Stomach (tissue), 9 donors: ENCODE results near the gene PPP2R5C. TPM values are rescaled to one million over a fixed set of nuclear protein-coding genes. Genes with fewer than 3 reads are reported as not detected.

Experiments
- DNase-seq, 2 donors: peaks; one replicate each; pipeline versions ENCODE4 v3.0.0 to v3.0.0-alpha.2; 2013 to 2019
- H3K27ac ChIP-seq, 5 donors: fragments of 200-600 bp in 4 of 5; sonication (generic) in 4 of 5; one replicate each; pipeline ENCODE4 v1.5.1; 2013 to 2019; ENCODE audit warnings: mild to moderate bottlenecking in 1 of 5, moderate library complexity in 1 of 5
- H3K27me3 ChIP-seq, 3 donors: fragments of 200-600 bp; sonication (generic); one replicate each; pipeline ENCODE4 v1.5.1; 2017 to 2019; ENCODE audit warnings: mixed run types in 1 of 3
- H3K36me3 ChIP-seq, 4 donors: fragments of 200-600 bp; sonication (generic); 1 replicate in 3 of 4; 2 replicates in 1 of 4; pipeline ENCODE4 v1.5.1; 2016 to 2019
- H3K4me1 ChIP-seq, 4 donors: fragments of 200-600 bp; sonication (generic); one replicate each; pipeline ENCODE4 v1.5.1; 2016 to 2019
- H3K4me3 ChIP-seq, 4 donors: fragments of 200-600 bp; sonication (generic) in 3 of 4; one replicate each; pipeline ENCODE4 v1.5.1; 2016 to 2019; ENCODE audit warnings: mild to moderate bottlenecking in 1 of 4
- H3K9me3 ChIP-seq, 4 donors: fragments of 200-600 bp; sonication (generic); one replicate each; pipeline ENCODE4 v1.5.1; 2016 to 2019
- EP300 ChIP-seq: sonication (generic); formaldehyde crosslinking; IDR thresholded peaks from one replicate; pipeline ENCODE4 v1.6.1; 2017; ENCODE audit warnings: antibody characterized with exemption
- POLR2A ChIP-seq, 4 donors: fragments of 450-650 bp; IDR thresholded peaks; one replicate each; pipeline ENCODE4 v1.6.1; 2016; ENCODE audit warnings: antibody characterized with exemption in 4 of 4, control low read depth in 2 of 4, mild to moderate bottlenecking in 1 of 4, moderate library complexity in 1 of 4
- POLR2AphosphoS5 ChIP-seq, 3 donors: sonication (generic); formaldehyde crosslinking; IDR thresholded peaks; one replicate each; pipeline ENCODE4 v1.6.1; 2016; ENCODE audit warnings: antibody characterized with exemption in 3 of 3
- WGBS, 5 donors: extraction: QIAGEN DNeasy Blood & Tissue Kit in 3 of 5; methylation state at CpG; one replicate each; pipeline versions ENCODE4 v1.1.5 to v1.1.7; 2013 to 2018; 5-methylcytosine and 5-hydroxymethylcytosine counted together
- intact Hi-C: fragments of 100-400 bp; cut with DNase I; formaldehyde crosslinking; loops from one replicate; pipeline ENCODE4 v1.15.1; 2023; ENCODE audit warnings: low total_unique reads
- polyA plus RNA-seq, 3 donors: library from polyadenylated mRNA; stranded (reverse); fragments of 200-250 nt; gene quantifications; one replicate each; pipeline ENCODE4 v1.2.3, GENCODE V29; 2013
- total RNA-seq, 5 donors: library from RNA; depleted of rRNA; stranded (reverse); fragments of >200 nt; gene quantifications; one replicate each; pipeline versions ENCODE4 v1.1.0 to v1.2.3, GENCODE V29; 2014 to 2016
- TF ChIP-seq, protein P1 (sequence below), 7 experiments: fragments of 450-650 bp in 4 of 7; fragments of 200-600 bp in 3 of 7; sonication (generic) in 3 of 7; IDR thresholded peaks; one replicate each; pipeline ENCODE4 v1.5.1; 2016 to 2019; ENCODE audit warnings: antibody characterized with exemption in 7 of 7, control low read depth in 2 of 7, mild to moderate bottlenecking in 1 of 7
- donor health status: healthy with polysubstance abuse.
- donor health status: Bipolar disorder and iron deficiency.
- donor health status: healthy.

The PPP2R5C gene
- total and polyA plus RNA-seq, 8 donors = 19.7 to 175 (median 89.6) TPM

DNA sequence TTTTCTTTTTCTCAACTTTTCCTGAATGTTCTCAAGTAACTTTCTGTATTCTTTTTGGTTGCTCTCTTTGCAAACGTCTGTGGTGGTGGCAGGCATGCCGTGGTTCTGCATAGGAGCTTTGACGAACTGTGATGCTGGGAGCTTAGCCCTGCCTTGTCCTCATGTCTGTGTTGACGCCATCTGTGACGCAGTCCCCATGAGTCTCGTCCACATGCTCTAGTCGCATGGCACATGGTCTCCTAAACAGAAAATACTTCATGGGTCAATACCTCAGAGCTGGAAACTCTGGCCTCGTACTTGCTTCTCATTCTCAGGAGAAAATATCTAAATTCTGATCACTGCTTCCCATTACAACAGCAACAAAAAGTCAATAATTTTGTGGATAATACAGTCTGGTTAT lies 152.6 kb downstream of the PPP2R5C start:
- H3K9me3 ChIP-seq = no peaks in the 10 kb centered on the region
- no peaks in the 10 kb centered on the region for H3K27me3 ChIP-seq
- no peak overlapping the region for H3K4me3 ChIP-seq
- H3K4me1 ChIP-seq = no peaks in the 10 kb centered on the region
- intact Hi-C loops = no loop called here
- no peak for DNase-seq
- peaks cover 17 to 91% (median 86%) of the 10 kb centered on the region in 4 donors for H3K36me3 ChIP-seq
- H3K27ac ChIP-seq = no peak overlapping the region
- TF ChIP-seq, protein P1, sequence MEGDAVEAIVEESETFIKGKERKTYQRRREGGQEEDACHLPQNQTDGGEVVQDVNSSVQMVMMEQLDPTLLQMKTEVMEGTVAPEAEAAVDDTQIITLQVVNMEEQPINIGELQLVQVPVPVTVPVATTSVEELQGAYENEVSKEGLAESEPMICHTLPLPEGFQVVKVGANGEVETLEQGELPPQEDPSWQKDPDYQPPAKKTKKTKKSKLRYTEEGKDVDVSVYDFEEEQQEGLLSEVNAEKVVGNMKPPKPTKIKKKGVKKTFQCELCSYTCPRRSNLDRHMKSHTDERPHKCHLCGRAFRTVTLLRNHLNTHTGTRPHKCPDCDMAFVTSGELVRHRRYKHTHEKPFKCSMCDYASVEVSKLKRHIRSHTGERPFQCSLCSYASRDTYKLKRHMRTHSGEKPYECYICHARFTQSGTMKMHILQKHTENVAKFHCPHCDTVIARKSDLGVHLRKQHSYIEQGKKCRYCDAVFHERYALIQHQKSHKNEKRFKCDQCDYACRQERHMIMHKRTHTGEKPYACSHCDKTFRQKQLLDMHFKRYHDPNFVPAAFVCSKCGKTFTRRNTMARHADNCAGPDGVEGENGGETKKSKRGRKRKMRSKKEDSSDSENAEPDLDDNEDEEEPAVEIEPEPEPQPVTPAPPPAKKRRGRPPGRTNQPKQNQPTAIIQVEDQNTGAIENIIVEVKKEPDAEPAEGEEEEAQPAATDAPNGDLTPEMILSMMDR (IDR thresholded peaks at IDR 0.05) = no peak
- TF ChIP-seq POLR2AphosphoS5 (IDR thresholded peaks at IDR 0.05) = no peak
- no peak for TF ChIP-seq EP300
- TF ChIP-seq POLR2A (IDR thresholded peaks at IDR 0.05) = no peak
- WGBS, 5 donors = 89 to 95% (median 94%) methylated on average over 8 of the region's 8 CpGs

DNA sequence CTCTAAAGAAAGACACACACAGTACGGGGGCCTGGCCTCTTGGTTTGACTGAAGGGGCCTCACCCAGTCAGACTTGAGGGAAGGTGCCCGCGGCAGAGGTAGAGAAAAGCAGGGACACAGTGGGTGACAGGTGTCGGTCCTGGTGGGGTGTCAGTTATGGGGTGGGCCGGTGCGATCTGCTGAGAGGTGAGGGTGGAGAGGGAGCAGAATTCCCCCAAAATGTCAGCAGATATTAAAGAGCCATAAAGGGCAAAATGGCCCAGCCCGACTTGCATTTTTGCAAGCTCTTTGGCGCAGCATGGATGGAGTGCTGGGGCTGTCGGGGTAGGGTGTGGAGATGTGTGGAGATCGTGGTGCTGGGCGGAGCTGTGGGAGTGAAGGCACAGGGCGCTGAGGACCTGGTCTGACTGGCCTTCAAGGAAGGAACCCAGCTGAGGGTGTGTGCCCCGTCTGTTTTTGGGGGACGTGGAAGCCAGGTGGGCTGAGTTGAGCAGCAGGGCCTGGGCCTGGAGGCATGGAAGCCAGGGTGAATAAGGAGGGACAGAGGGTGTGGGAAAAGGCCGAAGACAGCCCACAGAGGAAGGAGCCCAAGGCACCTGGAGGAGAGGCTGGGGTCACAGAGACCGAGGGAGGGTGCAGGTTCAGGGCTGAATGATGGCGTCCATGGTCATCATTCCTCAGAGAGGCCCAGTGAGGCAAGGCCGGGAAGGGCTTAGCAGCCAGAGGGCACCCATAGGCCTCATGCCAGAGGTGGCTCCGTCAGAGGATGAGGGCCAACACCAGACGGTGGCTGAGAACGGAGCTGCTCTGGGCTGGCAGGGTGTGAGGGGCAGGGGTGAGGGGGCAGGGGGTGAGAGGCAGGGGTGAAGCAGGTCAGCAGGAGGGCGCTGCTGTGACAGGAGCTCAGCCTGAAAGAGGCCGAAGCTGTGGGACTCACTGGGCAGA lies 154.6 kb downstream of the PPP2R5C start:
- Histone ChIP-seq H3K27ac (peak overlapping the region in 1 of 5 donors; percentile 16), H3K4me1 (no peaks in the 10 kb centered on the region), H3K27me3 (no peaks in the 10 kb centered on the region), H3K9me3 (no peaks in the 10 kb centered on the region), H3K36me3 (peaks cover 16 to 88% (median 84%) of the 10 kb centered on the region in 4 donors), H3K4me3 (no peak overlapping the region)
- WGBS, 5 donors = 90 to 96% (median 95%) methylated on average over 22 to 23 of the region's 23 CpGs
- intact Hi-C loops = no loop called here
- TF ChIP-seq, protein P1 (IDR thresholded peaks at IDR 0.05) = no peak
- TF ChIP-seq POLR2AphosphoS5 (IDR thresholded peaks at IDR 0.05) (no peak), POLR2A (IDR thresholded peaks at IDR 0.05) (no peak), EP300 (no peak)
- no peak for DNase-seq

DNA sequence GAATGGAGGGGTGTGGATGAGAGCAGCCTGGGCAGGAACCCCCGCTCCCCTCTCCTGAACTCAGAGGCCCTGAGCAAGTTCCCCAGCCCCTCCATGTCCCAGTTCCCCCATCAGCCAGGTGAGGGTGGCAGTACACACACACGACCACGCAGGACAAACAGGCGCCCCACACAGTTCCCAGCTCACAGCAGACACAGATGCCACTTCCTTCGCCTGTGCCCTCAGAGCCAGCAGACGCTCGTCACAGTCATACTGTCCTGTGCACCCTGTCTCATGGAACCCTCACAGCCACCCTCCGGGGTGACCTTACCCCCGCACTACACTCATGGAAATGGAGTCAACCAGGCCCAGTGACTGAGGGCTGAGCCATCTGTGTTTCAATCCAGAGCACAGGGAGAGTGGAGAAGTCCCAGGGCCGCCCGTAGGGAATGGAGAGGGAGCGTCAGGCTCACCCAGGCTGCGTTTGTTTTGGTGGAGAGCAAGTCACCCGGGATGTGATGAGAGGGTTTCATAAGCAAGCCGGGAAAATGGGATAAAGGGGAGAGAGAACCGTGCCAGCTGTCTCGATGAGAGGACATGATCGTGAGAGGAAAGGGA lies 155.4 kb downstream of the PPP2R5C start:
- peak overlapping the region in 1 of 5 donors; percentile 16 for H3K27ac ChIP-seq
- no peak overlapping the region for H3K4me3 ChIP-seq
- 79 to 86% (median 82%) methylated on average over 17 to 18 of the region's 18 CpGs for WGBS, 5 donors
- H3K4me1 ChIP-seq = no peaks in the 10 kb centered on the region
- H3K36me3 ChIP-seq = peaks cover 19 to 88% (median 84%) of the 10 kb centered on the region in 4 donors
- no peaks in the 10 kb centered on the region for H3K27me3 ChIP-seq
- no peak for DNase-seq
- TF ChIP-seq EP300 (no peak), POLR2AphosphoS5 (IDR thresholded peaks at IDR 0.05) (no peak), POLR2A (IDR thresholded peaks at IDR 0.05) (no peak)
- TF ChIP-seq, protein P1 (IDR thresholded peaks at IDR 0.05) = no peak
- intact Hi-C loops = no loop called here
- H3K9me3 ChIP-seq = no peaks in the 10 kb centered on the region

DNA sequence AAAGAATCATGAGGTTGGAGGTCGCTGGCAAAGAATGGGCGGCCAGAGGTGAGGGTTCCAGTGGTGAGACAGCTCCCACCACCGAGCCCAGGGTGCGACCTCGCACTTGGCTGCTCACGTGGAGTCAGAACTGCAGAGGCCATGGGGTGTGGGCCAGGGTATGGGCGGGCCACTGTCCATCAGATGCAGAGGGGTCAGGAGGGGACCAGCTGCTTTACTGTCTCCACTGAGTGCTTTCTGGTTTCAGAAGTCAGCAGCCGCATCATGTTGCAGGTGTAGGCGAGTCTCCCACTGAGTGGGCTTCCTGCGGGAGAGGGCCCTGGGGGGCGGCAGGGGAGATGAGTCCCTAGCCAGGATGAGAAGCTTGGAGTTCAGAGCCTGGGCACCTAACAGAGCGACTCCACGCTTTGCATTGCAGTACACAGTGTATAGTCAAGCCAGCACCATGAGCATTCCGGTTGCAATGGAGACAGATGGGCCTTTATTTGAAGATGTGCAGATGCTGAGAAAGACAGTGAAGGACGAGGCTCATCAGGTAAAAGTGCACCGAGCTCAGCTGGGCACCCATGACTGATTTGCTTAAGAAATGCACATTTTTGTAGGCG lies 156.0 kb downstream of the PPP2R5C start:
- Histone ChIP-seq H3K4me3 (no peak overlapping the region), H3K27me3 (no peaks in the 10 kb centered on the region), H3K4me1 (no peaks in the 10 kb centered on the region), H3K9me3 (no peaks in the 10 kb centered on the region), H3K36me3 (peaks cover 19 to 87% (median 84%) of the 10 kb centered on the region in 4 donors), H3K27ac (peak overlapping the region in 1 of 5 donors; percentile 16)
- TF ChIP-seq POLR2A (IDR thresholded peaks at IDR 0.05) = no peak
- TF ChIP-seq POLR2AphosphoS5 (IDR thresholded peaks at IDR 0.05) = no peak
- TF ChIP-seq, protein P1 (IDR thresholded peaks at IDR 0.05) = no peak
- no peak for TF ChIP-seq EP300
- WGBS, 5 donors = 78 to 84% (median 83%) methylated on average over 11 to 17 of the region's 17 CpGs
- no peak for DNase-seq
- intact Hi-C loops = no loop called here
